ENCODE results near the gene GTPBP6. TPM values are rescaled to one million over a fixed set of nuclear protein-coding genes. Genes with fewer than 3 reads are reported as not detected.

GTPBP6 gene
- total and polyA plus RNA-seq, 12 donors: 5.3 to 57.1 (median 38.1) TPM

- no peak overlapping the region for H3K4me3 ChIP-seq
- intact Hi-C loops (cut with DNase I): no loop called here
- no peak overlapping the region for H3K27ac ChIP-seq
- TF ChIP-seq POLR2A (IDR thresholded peaks at IDR 0.05): no peak
- no peak for TF ChIP-seq CTCF (IDR thresholded peaks at IDR 0.05)
- H3K36me3 ChIP-seq (replicated peaks in 1 of 2): no peaks in the 10 kb centered on the region
- H3K9me3 ChIP-seq (replicated peaks in 1 of 3): peaks cover 0 to 5% (median 0%) of the 10 kb centered on the region in 3 donors
- no peaks in the 10 kb centered on the region for H3K27me3 ChIP-seq
- H3K4me1 ChIP-seq (replicated peaks in 1 of 2): no peaks in the 10 kb centered on the region
- no peak for DNase-seq
- WGBS, 4 donors: 82 to 92% (median 91%) methylated on average over 15 to 17 of the region's 17 CpGs
Measured at GRCh38 chrX:356385-357034, 37.9 kb upstream of the GTPBP6 start.

GRCh38 chrX:355329-356050 is 36.9 kb upstream of the GTPBP6 start:
- Histone ChIP-seq H3K27ac (no peak overlapping the region), H3K9me3 (replicated peaks in 1 of 3) (peaks cover 0 to 5% (median 0%) of the 10 kb centered on the region in 3 donors), H3K36me3 (replicated peaks in 1 of 2) (no peaks in the 10 kb centered on the region), H3K27me3 (no peaks in the 10 kb centered on the region), H3K4me3 (no peak overlapping the region), H3K4me1 (replicated peaks in 1 of 2) (no peaks in the 10 kb centered on the region)
- intact Hi-C loops (cut with DNase I): no loop called here
- no peak for DNase-seq
- TF ChIP-seq POLR2A (IDR thresholded peaks at IDR 0.05) (no peak), CTCF (IDR thresholded peaks at IDR 0.05) (no peak)
- 92 to 97% (median 95%) methylated on average over 35 of the region's 35 CpGs for WGBS, 4 donors

GRCh38 chrX:353566-354535 is 35.3 kb upstream of the GTPBP6 start:
- no peak overlapping the region for H3K4me3 ChIP-seq
- H3K9me3 ChIP-seq (replicated peaks in 1 of 3): no peaks in the 10 kb centered on the region
- no peaks in the 10 kb centered on the region for H3K27me3 ChIP-seq
- H3K4me1 ChIP-seq (replicated peaks in 1 of 2): peaks cover 3 to 6% of the 10 kb centered on the region in 2 donors
- 94 to 97% (median 96%) methylated on average over 14 to 39 of the region's 39 CpGs for WGBS, 4 donors
- intact Hi-C loops (cut with DNase I): no loop called here
- TF ChIP-seq POLR2A (IDR thresholded peaks at IDR 0.05): no peak
- TF ChIP-seq CTCF (IDR thresholded peaks at IDR 0.05): no peak
- H3K36me3 ChIP-seq (replicated peaks in 1 of 2): no peaks in the 10 kb centered on the region
- DNase-seq: peak in 1 of 7 donors; percentile 8
- H3K27ac ChIP-seq: no peak overlapping the region

Data from adrenal gland (tissue), 12 donors.